ENCODE data around the gene BARX1.

The BARX1 gene

DNA sequence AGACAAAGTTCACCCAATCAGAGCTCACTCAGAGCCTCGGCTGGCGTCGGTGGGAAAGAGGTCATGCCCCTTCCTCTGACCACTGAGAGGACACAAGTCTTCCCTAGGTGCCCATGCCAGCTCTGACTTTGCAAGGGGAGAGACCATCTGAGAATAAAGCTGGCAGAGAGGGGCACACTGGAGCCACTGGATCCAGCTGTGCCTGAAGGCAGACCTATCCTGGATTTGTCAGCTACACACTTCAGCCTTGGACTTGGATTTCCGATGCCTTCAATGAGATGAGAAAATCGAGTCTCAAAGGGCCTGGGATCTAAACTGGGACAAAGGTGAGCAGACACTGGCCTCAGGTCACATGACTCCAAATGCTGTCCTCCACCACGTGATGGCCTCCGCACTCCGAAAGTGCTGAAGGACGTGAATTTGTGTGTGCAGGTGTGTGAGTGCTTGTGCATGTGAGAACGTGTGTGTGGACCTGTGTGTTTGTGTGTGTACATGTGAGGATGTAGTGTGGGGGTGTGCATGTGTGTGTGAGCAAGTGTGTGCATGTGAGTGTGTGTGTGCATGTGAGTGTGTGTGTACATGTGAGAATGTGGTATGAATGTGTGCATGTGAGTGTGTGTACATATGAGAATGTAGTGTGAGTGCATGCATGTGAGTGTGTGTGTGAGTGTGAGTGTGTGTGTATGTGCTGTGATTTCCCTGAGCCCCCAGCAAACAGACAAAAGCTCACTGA, 37.9 kb downstream of the BARX1 start:
- in situ Hi-C loops (cut with HindIII; ENCODE audit: low pct_unique_long_range_greater_than_20kb, low sequenced_read_pairs), result no loop called here
- no peak for DNase-seq (ENCODE audit: low read depth in 1 of 2, low spot score in 1 of 2)
- no peak for TF ChIP-seq JUND (IDR thresholded peaks at IDR 0.05; ENCODE audit: low read depth)

DNA sequence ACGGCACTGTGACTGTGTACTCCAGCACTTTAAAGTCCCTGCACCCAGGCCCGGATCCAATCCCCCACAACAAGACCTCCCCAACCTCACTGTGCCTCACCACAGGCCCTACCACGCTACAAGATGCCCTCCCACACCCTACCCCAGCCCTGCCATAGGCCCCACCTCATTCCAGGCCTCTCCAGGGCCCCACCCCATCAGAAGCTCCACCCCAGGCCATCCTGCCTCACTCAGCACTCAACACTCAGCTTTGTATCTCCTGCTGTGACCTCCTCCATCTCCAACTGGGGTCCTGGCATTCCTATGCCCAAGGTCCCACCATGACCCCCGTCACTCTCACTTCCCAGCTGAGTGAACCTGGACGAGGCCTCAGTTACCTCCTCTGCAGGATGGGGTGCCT, 38.8 kb downstream of the BARX1 start:
- no peak for TF ChIP-seq JUND (IDR thresholded peaks at IDR 0.05; ENCODE audit: low read depth)
- in situ Hi-C loops (cut with HindIII; ENCODE audit: low pct_unique_long_range_greater_than_20kb, low sequenced_read_pairs), result no loop called here
- DNase-seq (ENCODE audit: low read depth in 1 of 2, low spot score in 1 of 2), result no peak

DNA sequence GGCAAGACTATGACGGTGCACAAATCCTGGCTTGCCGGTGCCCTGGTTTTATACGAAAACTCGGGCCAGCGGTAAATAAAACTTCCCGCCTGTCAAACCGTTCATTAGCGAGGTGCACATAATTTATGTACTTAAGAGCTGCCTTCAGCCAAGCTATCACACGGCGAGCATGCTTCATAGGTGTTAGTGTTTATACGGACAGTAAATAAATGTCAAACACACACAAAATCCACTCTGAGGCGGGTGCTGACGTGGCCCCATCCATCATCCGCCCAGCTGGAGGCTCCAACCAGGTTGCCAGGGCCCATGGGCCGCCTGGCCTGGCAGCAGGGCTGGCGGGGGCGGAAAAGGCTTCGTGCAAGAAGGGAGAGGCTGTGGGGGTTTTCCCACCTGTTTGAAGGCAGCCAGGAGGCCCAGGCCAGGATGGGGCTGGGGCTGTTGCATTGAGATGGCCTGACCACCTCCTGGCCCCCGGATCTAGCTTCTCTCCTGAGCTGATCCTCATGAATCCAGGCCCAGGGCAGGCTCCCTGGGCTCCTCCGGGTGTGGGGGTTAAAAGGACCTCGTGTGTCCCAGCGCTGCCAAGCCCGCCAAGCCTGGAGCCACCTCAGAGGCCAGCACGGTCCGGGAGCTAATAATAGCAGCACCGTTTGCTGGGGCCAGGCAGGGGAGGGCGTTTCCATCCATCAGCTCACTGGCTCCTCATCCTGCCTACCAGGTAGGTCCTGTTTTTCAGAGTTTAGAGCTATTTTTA, 43.2 kb downstream of the BARX1 start:
- in situ Hi-C loops (cut with HindIII; ENCODE audit: low pct_unique_long_range_greater_than_20kb, low sequenced_read_pairs), result no loop called here
- DNase-seq (ENCODE audit: low read depth in 1 of 2, low spot score in 1 of 2), result peak in 1 of 2 experiments; percentile 3
- no peak for TF ChIP-seq JUND (IDR thresholded peaks at IDR 0.05; ENCODE audit: low read depth)

DNA sequence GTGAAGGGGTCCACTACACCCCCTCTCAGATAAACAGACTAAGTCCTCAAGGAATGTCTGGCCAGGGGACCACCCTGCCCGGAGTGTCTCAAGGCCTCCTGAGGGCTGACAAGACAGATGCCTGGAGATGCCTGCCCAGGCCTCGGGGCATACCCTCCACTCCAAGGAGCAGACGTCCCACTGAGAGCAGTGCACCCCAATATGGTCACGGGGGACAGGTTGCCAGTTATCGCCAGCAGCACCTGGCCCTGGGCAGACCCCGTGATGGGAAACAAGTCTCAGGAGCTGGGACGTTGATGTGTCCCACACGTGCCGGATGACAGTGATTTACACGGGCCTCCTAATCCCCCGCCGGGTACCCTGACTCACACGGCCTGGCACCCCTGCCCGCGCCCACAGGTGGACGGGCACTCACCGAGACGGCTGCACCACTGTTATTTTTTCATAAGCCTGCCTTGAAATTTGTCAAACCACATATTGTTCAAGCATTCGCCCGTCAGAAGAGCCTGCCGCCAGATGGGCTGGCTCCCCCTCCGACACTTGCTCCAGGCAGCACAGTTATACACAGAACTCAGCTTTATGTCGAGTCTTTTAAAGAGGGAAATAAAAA, 43.9 kb downstream of the BARX1 start:
- in situ Hi-C loops (cut with HindIII; ENCODE audit: low pct_unique_long_range_greater_than_20kb, low sequenced_read_pairs), result no loop called here
- TF ChIP-seq JUND (IDR thresholded peaks at IDR 0.05; ENCODE audit: low read depth), result no peak
- no peak for DNase-seq (ENCODE audit: low read depth in 1 of 2, low spot score in 1 of 2)

DNA sequence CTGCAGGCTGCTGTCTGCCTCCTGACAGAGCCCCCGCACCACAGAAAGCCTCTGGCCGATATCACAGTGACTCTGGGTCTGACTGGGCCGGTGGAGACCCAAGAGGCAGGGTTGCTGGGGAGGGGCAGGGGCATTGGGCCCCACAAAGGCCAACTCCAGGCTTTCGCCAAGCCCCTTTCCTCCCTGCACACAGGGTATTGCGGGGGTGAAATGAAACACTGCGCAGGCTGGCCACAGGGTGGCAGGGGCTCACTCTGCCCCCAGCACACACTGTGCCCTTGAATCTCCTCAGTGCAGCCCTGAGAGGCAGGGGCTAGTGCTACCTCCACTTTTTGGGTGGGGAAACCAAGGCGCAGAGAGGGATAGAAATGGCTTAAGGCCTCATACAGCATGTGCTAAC, 44.6 kb downstream of the BARX1 start:
- no peak for DNase-seq (ENCODE audit: low read depth in 1 of 2, low spot score in 1 of 2)
- TF ChIP-seq JUND (IDR thresholded peaks at IDR 0.05; ENCODE audit: low read depth), result no peak
- in situ Hi-C loops (cut with HindIII; ENCODE audit: low pct_unique_long_range_greater_than_20kb, low sequenced_read_pairs), result no loop called here

DNA sequence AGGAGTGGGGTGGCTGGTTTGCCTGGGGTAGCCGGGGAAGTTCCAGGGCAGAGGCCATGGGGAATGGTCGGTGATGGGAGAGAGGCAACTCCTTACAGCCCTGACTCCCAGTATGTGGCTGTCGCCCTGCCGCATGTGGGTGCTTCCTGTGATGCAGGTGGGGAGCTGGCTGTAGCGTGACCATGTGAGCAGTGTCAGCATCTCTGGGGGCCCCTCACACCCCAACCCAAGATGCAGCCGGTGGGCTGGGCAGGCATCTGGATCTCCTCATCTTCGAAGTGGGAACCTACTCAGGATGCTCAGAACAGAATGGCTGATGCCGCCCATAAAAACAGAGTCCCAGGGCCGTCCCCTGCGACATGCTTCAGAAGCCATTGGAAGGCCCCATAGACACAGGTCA, 45.0 kb downstream of the BARX1 start:
- in situ Hi-C loops (cut with HindIII; ENCODE audit: low pct_unique_long_range_greater_than_20kb, low sequenced_read_pairs), result no loop called here
- no peak for DNase-seq (ENCODE audit: low read depth in 1 of 2, low spot score in 1 of 2)
- TF ChIP-seq JUND (IDR thresholded peaks at IDR 0.05; ENCODE audit: low read depth), result no peak

DNA sequence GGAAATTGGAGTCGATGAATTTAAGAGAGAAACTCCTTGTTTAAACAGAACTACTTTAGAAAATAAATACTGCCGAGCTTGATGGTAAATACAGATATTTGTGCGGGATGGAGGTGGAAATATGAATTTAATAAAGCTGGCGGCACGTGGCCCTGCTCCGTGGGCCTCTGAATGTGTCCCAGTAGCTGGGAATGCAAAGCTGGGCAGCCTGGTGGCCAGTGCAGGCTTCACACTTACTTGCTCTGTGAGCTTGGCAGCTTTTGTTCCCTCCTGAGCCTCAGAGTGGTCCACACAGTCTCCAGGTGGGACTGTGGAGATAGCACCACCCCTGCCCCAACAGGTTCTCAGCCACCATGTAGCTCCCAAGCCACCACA, 45.9 kb downstream of the BARX1 start:
- TF ChIP-seq JUND (IDR thresholded peaks at IDR 0.05; ENCODE audit: low read depth), result no peak
- in situ Hi-C loops (cut with HindIII; ENCODE audit: low pct_unique_long_range_greater_than_20kb, low sequenced_read_pairs), result no loop called here
- peak in 1 of 2 experiments; percentile 29 for DNase-seq (ENCODE audit: low read depth in 1 of 2, low spot score in 1 of 2)

DNA sequence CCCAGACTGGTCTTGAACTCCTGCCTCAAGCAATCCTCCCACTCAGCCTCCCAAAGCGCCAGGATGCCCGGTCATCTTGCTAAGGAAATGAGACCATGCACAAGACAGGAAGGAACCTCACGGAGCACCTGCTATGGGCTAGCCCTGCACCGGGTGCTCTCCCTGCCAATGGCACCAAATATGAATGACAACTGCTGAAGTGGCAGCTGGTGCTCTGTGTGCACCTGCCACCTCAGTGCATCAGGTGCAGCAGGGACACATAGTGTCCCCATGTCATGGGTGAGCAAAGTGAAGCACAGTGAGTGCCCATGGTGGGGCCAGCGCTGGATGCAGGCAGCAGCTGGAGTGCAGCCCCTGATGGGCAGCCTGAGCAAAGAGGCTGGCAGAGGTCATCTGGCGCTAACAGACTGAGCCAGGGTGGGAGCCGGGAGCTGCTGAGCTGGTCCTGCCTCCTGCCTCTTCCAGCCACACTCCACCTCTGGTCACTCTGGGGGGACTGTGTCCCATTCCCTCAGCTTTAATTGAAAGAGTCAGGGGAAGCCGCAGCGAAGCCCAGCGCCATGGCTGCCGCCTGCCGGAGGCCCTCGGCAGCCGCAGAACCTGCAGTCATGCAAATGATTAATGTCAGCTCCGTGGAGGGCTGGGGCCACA, 46.4 kb downstream of the BARX1 start:
- in situ Hi-C loops (cut with HindIII; ENCODE audit: low pct_unique_long_range_greater_than_20kb, low sequenced_read_pairs), result no loop called here
- DNase-seq (ENCODE audit: low read depth in 1 of 2, low spot score in 1 of 2), result peak in 1 of 2 experiments; percentile 29
- TF ChIP-seq JUND (IDR thresholded peaks at IDR 0.05; ENCODE audit: low read depth), result no peak

DNA sequence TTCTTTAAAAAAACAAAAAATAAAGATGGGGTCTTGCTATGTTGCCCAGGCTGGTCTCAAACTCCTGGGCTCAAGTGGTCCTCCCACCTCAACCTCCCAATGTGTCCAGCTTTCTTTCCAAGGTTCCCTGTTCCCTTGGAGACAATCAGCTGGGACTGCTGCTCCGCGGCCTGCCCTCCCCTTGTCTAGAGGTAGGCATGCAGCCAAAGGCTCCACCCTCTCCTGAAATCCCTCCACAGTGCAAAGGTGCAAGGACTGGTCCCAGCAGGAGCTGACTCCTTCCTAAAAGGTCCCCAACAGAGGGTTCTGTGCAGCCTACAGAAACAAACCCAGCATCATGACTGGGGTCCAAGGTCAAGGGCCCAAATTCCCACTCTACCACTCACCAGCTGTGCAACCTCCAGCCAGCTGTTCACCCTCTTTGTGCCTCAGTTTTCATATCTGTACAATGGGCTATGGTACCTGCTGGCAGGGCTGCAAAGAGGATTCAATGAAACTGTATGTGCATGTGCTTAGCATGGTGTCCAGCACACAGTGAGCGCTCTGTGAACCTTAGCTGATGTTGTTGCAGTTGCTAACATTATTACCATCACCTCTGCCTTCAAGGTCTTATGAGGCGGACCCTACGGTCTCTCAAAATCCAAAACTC, 47.5 kb downstream of the BARX1 start:
- no peak for DNase-seq (ENCODE audit: low read depth in 1 of 2, low spot score in 1 of 2)
- in situ Hi-C loops (cut with HindIII; ENCODE audit: low pct_unique_long_range_greater_than_20kb, low sequenced_read_pairs), result no loop called here
- TF ChIP-seq JUND (IDR thresholded peaks at IDR 0.05; ENCODE audit: low read depth), result no peak

DNA sequence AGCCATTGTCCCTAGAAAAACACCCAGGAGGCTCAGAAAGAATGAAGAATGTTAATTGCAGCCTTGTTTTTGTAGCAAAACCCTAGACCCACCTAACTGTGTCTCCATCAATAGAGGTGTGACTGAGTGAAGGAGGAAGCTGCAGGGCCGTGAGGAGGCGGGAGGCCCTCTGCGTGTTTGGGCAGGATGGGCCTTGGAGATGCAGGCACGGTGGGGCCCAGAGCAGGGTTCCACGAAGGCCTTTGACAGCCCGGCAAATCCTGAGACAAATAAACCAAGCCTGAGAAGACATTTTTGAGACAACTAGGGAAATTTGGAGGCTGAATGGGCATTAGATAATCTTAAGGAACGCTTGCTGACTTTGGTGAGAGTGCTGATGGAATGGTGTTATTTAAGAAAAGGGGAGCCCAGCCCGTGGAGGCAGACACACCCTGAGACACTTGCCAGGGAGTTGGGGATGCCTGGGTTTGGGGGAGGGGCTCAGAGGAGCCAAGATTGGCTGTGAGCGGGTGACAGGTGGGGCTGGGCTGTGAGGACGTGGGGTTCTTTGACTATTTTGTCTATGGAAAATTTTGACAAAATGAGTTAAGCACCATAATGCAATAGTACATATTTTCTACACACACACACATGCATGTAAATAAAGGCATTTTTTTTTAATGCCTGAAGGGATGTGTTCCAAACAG, 48.8 kb downstream of the BARX1 start:
- TF ChIP-seq JUND (IDR thresholded peaks at IDR 0.05; ENCODE audit: low read depth), result no peak
- in situ Hi-C loops (cut with HindIII; ENCODE audit: low pct_unique_long_range_greater_than_20kb, low sequenced_read_pairs), result no loop called here
- no peak for DNase-seq (ENCODE audit: low read depth in 1 of 2, low spot score in 1 of 2)

DNA sequence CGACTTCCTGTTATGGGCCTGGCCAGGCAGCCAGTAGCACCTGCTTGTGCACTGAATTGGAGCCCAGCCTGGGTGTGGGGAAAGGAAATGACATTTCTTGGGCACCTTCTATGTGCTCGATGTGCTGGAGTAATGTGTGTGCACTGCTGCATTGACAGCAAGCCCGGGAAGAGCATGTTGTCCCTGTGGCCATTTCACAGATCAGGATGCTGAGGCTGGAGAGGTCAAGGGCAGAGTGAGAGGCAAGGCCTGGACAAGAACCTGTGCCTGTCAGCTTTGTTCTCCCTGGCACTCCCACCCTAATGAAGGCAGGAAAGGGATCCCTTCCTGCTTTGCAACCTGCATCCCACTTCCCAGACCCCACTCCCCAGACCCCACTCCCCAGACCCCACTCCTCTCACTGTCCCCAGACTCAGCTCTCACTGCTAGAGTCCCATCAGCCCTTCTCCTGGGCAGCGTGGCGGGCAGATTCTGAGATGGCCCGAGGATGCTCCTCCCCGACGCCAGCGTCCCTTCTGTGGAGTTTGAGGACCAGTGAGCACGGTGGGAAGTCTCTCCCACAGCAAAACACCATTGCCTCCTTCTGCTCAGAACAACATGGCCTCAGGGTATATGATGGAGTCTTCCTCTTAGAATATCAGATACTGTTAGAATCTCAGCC, 49.6 kb downstream of the BARX1 start:
- in situ Hi-C loops (cut with HindIII; ENCODE audit: low pct_unique_long_range_greater_than_20kb, low sequenced_read_pairs), result no loop called here
- no peak for DNase-seq (ENCODE audit: low read depth in 1 of 2, low spot score in 1 of 2)
- no peak for TF ChIP-seq JUND (IDR thresholded peaks at IDR 0.05; ENCODE audit: low read depth)

Measured in T47D (cell line).